Stimulated activated CD4-positive, alpha-beta T cell treated with anti-CD3 and anti-CD28 coated beads, Interleukin-4, amount 100 ng/mL, for 48 hours (primary cell): ENCODE measurements around the gene ABTB1.

Experiments
- DNase-seq, 2 donors: peaks; one replicate each; pipeline ENCODE4 v3.0.0-alpha.2; 2020; ENCODE audit warnings: low read depth in 2 of 2

ABTB1 gene

GRCh38 chr3:127672429-127673190, at the start of gene ABTB1:
Gene ABTB1, plus strand, starts transcription at chr3:127672952. Its CDS starts 74 bp downstream, at chr3:127673026.
- peak; percentile 84 for DNase-seq

- no peak for DNase-seq
These were observed 48.7 kb upstream of the ABTB1 start for GRCh38 chr3:127624063-127624462.

GRCh38 chr3:127625821-127626220, 46.9 kb upstream of the ABTB1 start:
- DNase-seq = no peak

GRCh38 chr3:127628426-127628787, 44.3 kb upstream of the ABTB1 start:
- DNase-seq = no peak

- DNase-seq = no peak
These were observed 43.8 kb upstream of the ABTB1 start, which contains the start of gene PODXL2 for GRCh38 chr3:127628788-127629466. Gene PODXL2, plus strand, starts transcription at chr3:127629185. Its CDS starts 35 bp downstream, at chr3:127629220.

- DNase-seq = no peak
These were observed 43.0 kb upstream of the ABTB1 start for GRCh38 chr3:127629467-127630403.

- DNase-seq = no peak
These were observed 41.7 kb upstream of the ABTB1 start for GRCh38 chr3:127630811-127631714.

- no peak for DNase-seq
These were observed 40.5 kb upstream of the ABTB1 start for GRCh38 chr3:127632035-127632820.

- no peak for DNase-seq
These were observed 38.1 kb upstream of the ABTB1 start for GRCh38 chr3:127634653-127635052.

GRCh38 chr3:127637546-127637945, 35.2 kb upstream of the ABTB1 start:
- DNase-seq = no peak

GRCh38 chr3:127637971-127638370, 34.8 kb upstream of the ABTB1 start:
- DNase-seq = no peak

GRCh38 chr3:127639173-127640041, 33.3 kb upstream of the ABTB1 start:
- DNase-seq = no peak

- no peak for DNase-seq
These were observed 32.8 kb upstream of the ABTB1 start for GRCh38 chr3:127640042-127640355.

- no peak for DNase-seq
These were observed 27.9 kb upstream of the ABTB1 start for GRCh38 chr3:127644641-127645370.

GRCh38 chr3:127645371-127646015, 27.3 kb upstream of the ABTB1 start:
- DNase-seq = no peak

- DNase-seq = no peak
These were observed 26.2 kb upstream of the ABTB1 start for GRCh38 chr3:127646501-127647046.

GRCh38 chr3:127647166-127647844, 25.4 kb upstream of the ABTB1 start:
- DNase-seq = no peak
